Endothelial cell of umbilical vein (primary cell): ENCODE data around the gene CACNA2D1. TPM values are rescaled to one million over a fixed set of nuclear protein-coding genes. Genes with fewer than 3 reads are reported as not detected.

Experiments used
- BruUV-seq: library from RNA; stranded (reverse); fragments of 400-500 nt; replicated peaks from 2 replicates; lab custom pipeline; 2021; lab: Mats Ljungman, UMichigan
- CTCF ChIA-PET: fragments of 300-600, 350-600 bp; sonication (Branson Sonifier 250); formaldehyde crosslinking; loops from one replicate; lab custom pipeline; 2021; ENCODE audit warnings: antibody characterized with exemption, inconsistent platforms; lab: Charles Lee
- POLR2A ChIA-PET: fragments of 300-600, 350-600 bp; sonication (Branson Sonifier 250); formaldehyde crosslinking; loops from one replicate; lab custom pipeline; 2021; ENCODE audit warnings: antibody characterized with exemption, inconsistent platforms; lab: Charles Lee
- DNase-seq: peaks from one replicate; pipeline ENCODE4 v3.0.0-alpha.2; 2011; ENCODE audit warnings: low read depth, low spot score
- FAIRE-seq: peaks from 2 replicates; lab custom pipeline; 2011; peaks lifted over from hg19 to GRCh38; lab: Jason Lieb, UNC
- H2AFZ ChIP-seq: 2 replicates; pipeline ENCODE4 v1.6.0; 2012; ENCODE audit warnings: low read depth, low read length, control low read depth, inconsistent platforms
- H3K27ac ChIP-seq: 2 replicates; pipeline ENCODE4 v1.5.1; 2011; ENCODE audit warnings: low read depth, mild to moderate bottlenecking, control low read depth, low read length, moderate library complexity; ENCODE audit not compliant: insufficient read depth
- H3K27me3 ChIP-seq, 2 experiments: 2 replicates each; pipeline versions ENCODE4 v1.6.0 to v1.6.1; 2011; ENCODE audit warnings: low read length in 2 of 2, mixed read lengths in 1 of 2; ENCODE audit not compliant: control insufficient read depth in 2 of 2, insufficient read depth in 2 of 2
- H3K36me3 ChIP-seq, 2 experiments: 2 replicates in 1 of 2; 3 replicates in 1 of 2; pipeline ENCODE4 v1.5.1; 2011; ENCODE audit warnings: low read length in 2 of 2, mild to moderate bottlenecking in 1 of 2, moderate library complexity in 1 of 2; ENCODE audit not compliant: control insufficient read depth in 2 of 2, insufficient read depth in 2 of 2; ENCODE audit errors: extremely low read depth in 1 of 2
- H3K4me1 ChIP-seq: 3 replicates; pipeline ENCODE4 v1.5.1; 2011; ENCODE audit warnings: mild to moderate bottlenecking, low read length; ENCODE audit not compliant: control insufficient read depth, insufficient read depth; ENCODE audit errors: extremely low read depth
- H3K4me2 ChIP-seq: 2 replicates; pipeline ENCODE4 v1.6.1; 2011; ENCODE audit warnings: low read length, control low read depth, mixed read lengths; ENCODE audit not compliant: insufficient read depth
- H3K4me3 ChIP-seq, 3 experiments: fragments of 200-600 bp in 1 of 3; sonication (generic), shearing (Covaris generic) in 1 of 3; replicated peaks in 1 of 3; 2 replicates each; pipeline ENCODE4 v1.5.1; 2011 to 2016; ENCODE audit warnings: control low read depth in 3 of 3, low read length in 3 of 3, mild to moderate bottlenecking in 2 of 3, inconsistent platforms in 1 of 3, low read depth in 1 of 3, moderate library complexity in 1 of 3; ENCODE audit not compliant: insufficient read depth in 1 of 3
- H3K79me2 ChIP-seq: 2 replicates; pipeline ENCODE4 v1.6.0; 2012; ENCODE audit warnings: low read length, inconsistent platforms; ENCODE audit not compliant: control insufficient read depth, insufficient read depth
- H3K9ac ChIP-seq: replicated peaks from 2 replicates; pipeline ENCODE3; 2011; ENCODE audit warnings: low read length, control low read depth; ENCODE audit not compliant: insufficient read depth; ENCODE audit errors: extremely low read depth
- H3K9me1 ChIP-seq: replicated peaks from 3 replicates; pipeline ENCODE4 v1.6.0; 2011; ENCODE audit warnings: mild to moderate bottlenecking, low read length; ENCODE audit not compliant: control insufficient read depth, insufficient read depth; ENCODE audit errors: extremely low read depth
- H3K9me3 ChIP-seq: replicated peaks from 2 replicates; pipeline ENCODE4 v1.5.1; 2012; ENCODE audit warnings: low read length, inconsistent platforms; ENCODE audit not compliant: control insufficient read depth, insufficient read depth
- H4K20me1 ChIP-seq: replicated peaks from 2 replicates; pipeline ENCODE3; 2011; ENCODE audit warnings: mild to moderate bottlenecking, low read length; ENCODE audit not compliant: control insufficient read depth, insufficient read depth; ENCODE audit errors: extremely low read depth
- EZH2 ChIP-seq: IDR thresholded peaks from 2 replicates; pipeline ENCODE4 v1.6.1; 2012; ENCODE audit warnings: borderline replicate concordance, low read depth, mild to moderate bottlenecking, moderate library complexity, low read length, inconsistent platforms; ENCODE audit not compliant: severe bottlenecking
- FOS ChIP-seq: IDR thresholded peaks from 2 replicates; pipeline ENCODE4 v1.6.1; 2011; ENCODE audit warnings: mild to moderate bottlenecking, low read length, moderate library complexity, borderline replicate concordance; ENCODE audit not compliant: insufficient read depth
- GATA2 ChIP-seq: IDR thresholded peaks from 2 replicates; pipeline ENCODE4 v1.7.0; 2011; ENCODE audit warnings: low read depth, mild to moderate bottlenecking, moderate library complexity, mixed read lengths, low read length; ENCODE audit not compliant: insufficient read length, insufficient read depth
- JUN ChIP-seq: IDR thresholded peaks from 2 replicates; pipeline ENCODE4 v1.6.1; 2011; ENCODE audit warnings: borderline replicate concordance, low read depth; ENCODE audit not compliant: insufficient read length, insufficient read depth
- MYC ChIP-seq: IDR thresholded peaks from one replicate; pipeline ENCODE4 v1.6.1; 2011; ENCODE audit warnings: mild to moderate bottlenecking, low read depth, low read length
- POLR2A ChIP-seq: IDR thresholded peaks from 2 replicates; pipeline ENCODE4 v1.6.1; 2012; ENCODE audit warnings: low read depth, mild to moderate bottlenecking, control low read depth, low read length
- POLR2AphosphoS5 ChIP-seq: IDR thresholded peaks from 2 replicates; pipeline ENCODE4 v1.6.1; 2012; ENCODE audit warnings: low read depth, mild to moderate bottlenecking, control low read depth, low read length, moderate library complexity; ENCODE audit not compliant: insufficient read depth
- dilution Hi-C: fragments of 300-500 bp; cut with MboI; formaldehyde crosslinking; loops from one replicate; pipeline ENCODE4 v1.15.0; 2019; ENCODE audit warnings: low sequenced_read_pairs; ENCODE audit not compliant: extremely low pct_ligation_motif_present
- intact Hi-C: fragments of 100-400 bp; cut with micrococcal nuclease; formaldehyde crosslinking; loops from one replicate; pipeline ENCODE4 v1.10.0; 2022
- polyA plus RNA-seq, 4 experiments: library from polyadenylated mRNA; depleted of rRNA in 3 of 4; stranded (reverse) in 3 of 4; unstranded in 1 of 4; fragments of >200 nt; gene quantifications; 2 replicates each; pipeline versions ENCODE4 v1.2.1 to v1.2.3, GENCODE V29; 2011 to 2012; ENCODE audit warnings: missing spikeins in 1 of 4
- total RNA-seq: library from RNA; stranded (reverse); gene quantifications from 2 replicates; pipeline ENCODE4 v1.2.3, GENCODE V29; 2021
- TF ChIP-seq, protein P1 (sequence below): IDR thresholded peaks from 2 replicates; pipeline ENCODE4 v1.6.1; 2011; ENCODE audit not compliant: insufficient read depth, insufficient read length
- TF ChIP-seq, protein P2 (sequence below), 2 donors: IDR thresholded peaks; 1 replicate in 1 of 2; 2 replicates in 1 of 2; pipeline ENCODE4 v1.5.1; 2011; ENCODE audit warnings: low read length in 2 of 2, mild to moderate bottlenecking in 2 of 2, moderate library complexity in 2 of 2, control low read depth in 1 of 2, inconsistent platforms in 1 of 2, low read depth in 1 of 2; ENCODE audit not compliant: insufficient read depth in 1 of 2; ENCODE audit errors: extremely low read depth in 1 of 2

Gene CACNA2D1
- total and polyA plus RNA-seq, 2 donors (not counting 3 experiments of a cell fraction or from before 2014, with no cell fraction given): 4.1 to 38.6 TPM

DNA sequence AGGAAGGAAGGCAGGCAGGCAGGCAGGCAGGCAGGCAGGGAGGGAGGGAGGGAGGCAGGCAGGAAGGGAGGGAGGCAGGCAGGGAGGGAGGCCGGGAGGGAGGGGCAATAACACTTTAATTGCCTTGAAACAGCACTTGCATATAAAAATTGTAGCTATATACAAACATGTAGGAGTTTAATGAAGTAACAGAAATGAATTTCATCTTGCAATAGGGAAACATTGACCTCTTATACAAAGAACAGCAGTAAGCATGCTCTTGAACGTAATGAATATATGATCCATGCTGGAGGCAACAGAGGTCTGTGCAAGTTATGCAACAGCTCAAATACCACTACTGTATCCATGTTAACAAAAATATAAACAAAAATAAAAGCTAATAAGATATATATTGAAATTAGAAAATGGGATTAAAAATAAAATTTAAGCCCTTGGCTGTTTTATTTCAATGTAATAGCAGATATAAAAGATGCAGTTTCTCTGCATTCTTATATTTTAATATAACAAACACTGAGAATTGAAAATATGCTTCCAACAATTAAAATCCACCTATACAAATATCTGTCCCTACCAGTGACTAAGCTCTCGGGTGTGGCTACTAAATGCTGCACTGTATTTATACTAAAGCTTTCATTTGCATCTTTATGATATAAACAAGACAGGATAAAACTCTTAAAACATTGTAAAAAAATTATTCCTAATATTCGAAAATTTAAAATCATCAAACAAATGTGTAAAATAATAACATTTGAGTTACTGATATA, 50.3 kb downstream of the CACNA2D1 start:
- no peaks in the 10 kb centered on the region for H3K36me3 ChIP-seq
- no peaks in the 10 kb centered on the region for H3K9me1 ChIP-seq
- TF ChIP-seq POLR2AphosphoS5 (no peak), POLR2A (no peak), GATA2 (no peak), JUN (no peak), MYC (no peak), EZH2 (no peak), FOS (no peak)
- TF ChIP-seq, protein P1, sequence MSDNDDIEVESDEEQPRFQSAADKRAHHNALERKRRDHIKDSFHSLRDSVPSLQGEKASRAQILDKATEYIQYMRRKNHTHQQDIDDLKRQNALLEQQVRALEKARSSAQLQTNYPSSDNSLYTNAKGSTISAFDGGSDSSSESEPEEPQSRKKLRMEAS: no peak
- TF ChIP-seq, protein P2, sequence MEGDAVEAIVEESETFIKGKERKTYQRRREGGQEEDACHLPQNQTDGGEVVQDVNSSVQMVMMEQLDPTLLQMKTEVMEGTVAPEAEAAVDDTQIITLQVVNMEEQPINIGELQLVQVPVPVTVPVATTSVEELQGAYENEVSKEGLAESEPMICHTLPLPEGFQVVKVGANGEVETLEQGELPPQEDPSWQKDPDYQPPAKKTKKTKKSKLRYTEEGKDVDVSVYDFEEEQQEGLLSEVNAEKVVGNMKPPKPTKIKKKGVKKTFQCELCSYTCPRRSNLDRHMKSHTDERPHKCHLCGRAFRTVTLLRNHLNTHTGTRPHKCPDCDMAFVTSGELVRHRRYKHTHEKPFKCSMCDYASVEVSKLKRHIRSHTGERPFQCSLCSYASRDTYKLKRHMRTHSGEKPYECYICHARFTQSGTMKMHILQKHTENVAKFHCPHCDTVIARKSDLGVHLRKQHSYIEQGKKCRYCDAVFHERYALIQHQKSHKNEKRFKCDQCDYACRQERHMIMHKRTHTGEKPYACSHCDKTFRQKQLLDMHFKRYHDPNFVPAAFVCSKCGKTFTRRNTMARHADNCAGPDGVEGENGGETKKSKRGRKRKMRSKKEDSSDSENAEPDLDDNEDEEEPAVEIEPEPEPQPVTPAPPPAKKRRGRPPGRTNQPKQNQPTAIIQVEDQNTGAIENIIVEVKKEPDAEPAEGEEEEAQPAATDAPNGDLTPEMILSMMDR (IDR thresholded peaks at IDR 0.05; ENCODE audit: extremely low read depth in 1 of 2, insufficient read depth in 1 of 2, low read depth in 1 of 2, low read length in 2 of 2): no peak
- no peak overlapping the region for H2AFZ ChIP-seq
- POLR2A ChIA-PET: no interaction called here
- no peaks in the 10 kb centered on the region for H3K27me3 ChIP-seq
- H3K4me1 ChIP-seq: no peaks in the 10 kb centered on the region
- DNase-seq: no peak
- dilution Hi-C loops: no loop called here
- no peak overlapping the region for H3K27ac ChIP-seq
- no peaks in the 10 kb centered on the region for H3K9me3 ChIP-seq
- no peak overlapping the region for H3K4me3 ChIP-seq
- H4K20me1 ChIP-seq: no peaks in the 10 kb centered on the region
- BruUV-seq: no TSS peak
- no peak for FAIRE-seq
- no peaks in the 10 kb centered on the region for H3K79me2 ChIP-seq
- no peak overlapping the region for H3K9ac ChIP-seq
- no peak overlapping the region for H3K4me2 ChIP-seq
- CTCF ChIA-PET: no interaction called here
- intact Hi-C loops: no loop called here
